Subcutaneous abdominal adipose tissue (tissue), 5 donors: ENCODE results near the gene ULK1.

Experiments used
- H3K27ac ChIP-seq: one replicate; pipeline ENCODE4 v1.7.0; 2013; ENCODE audit warnings: low read depth, mild to moderate bottlenecking, inconsistent platforms, low read length, moderate library complexity
- H3K27me3 ChIP-seq, 5 donors: one replicate each; pipeline ENCODE4 v1.7.0; 2013; ENCODE audit warnings: low read length in 5 of 5, inconsistent platforms in 1 of 5; ENCODE audit not compliant: control insufficient read depth in 5 of 5, insufficient read depth in 4 of 5
- H3K36me3 ChIP-seq, 5 donors: one replicate each; pipeline ENCODE4 v1.7.0; 2013; ENCODE audit warnings: low read length in 5 of 5; ENCODE audit not compliant: control insufficient read depth in 5 of 5, insufficient read depth in 5 of 5
- H3K4me1 ChIP-seq, 5 donors: one replicate each; pipeline ENCODE4 v1.7.0; 2013; ENCODE audit warnings: low read length in 5 of 5, mild to moderate bottlenecking in 3 of 5, moderate library complexity in 1 of 5; ENCODE audit not compliant: control insufficient read depth in 5 of 5, insufficient read depth in 5 of 5
- H3K4me3 ChIP-seq, 5 donors: one replicate each; pipeline ENCODE4 v1.7.0; 2013; ENCODE audit warnings: low read length in 5 of 5, low read depth in 1 of 5
- H3K9ac ChIP-seq, 5 donors: one replicate each; pipeline ENCODE4 v1.7.0; 2013; ENCODE audit warnings: low read length in 5 of 5, mild to moderate bottlenecking in 4 of 5, moderate library complexity in 3 of 5
- H3K9me3 ChIP-seq, 5 donors: one replicate each; pipeline ENCODE4 v1.7.0; 2013; ENCODE audit warnings: low read length in 5 of 5; ENCODE audit not compliant: control insufficient read depth in 5 of 5
- donor health status: healthy.
- donor health status: healthy.
- donor health status: healthy.
- donor health status: healthy.
- donor health status: healthy.

ULK1 gene

DNA sequence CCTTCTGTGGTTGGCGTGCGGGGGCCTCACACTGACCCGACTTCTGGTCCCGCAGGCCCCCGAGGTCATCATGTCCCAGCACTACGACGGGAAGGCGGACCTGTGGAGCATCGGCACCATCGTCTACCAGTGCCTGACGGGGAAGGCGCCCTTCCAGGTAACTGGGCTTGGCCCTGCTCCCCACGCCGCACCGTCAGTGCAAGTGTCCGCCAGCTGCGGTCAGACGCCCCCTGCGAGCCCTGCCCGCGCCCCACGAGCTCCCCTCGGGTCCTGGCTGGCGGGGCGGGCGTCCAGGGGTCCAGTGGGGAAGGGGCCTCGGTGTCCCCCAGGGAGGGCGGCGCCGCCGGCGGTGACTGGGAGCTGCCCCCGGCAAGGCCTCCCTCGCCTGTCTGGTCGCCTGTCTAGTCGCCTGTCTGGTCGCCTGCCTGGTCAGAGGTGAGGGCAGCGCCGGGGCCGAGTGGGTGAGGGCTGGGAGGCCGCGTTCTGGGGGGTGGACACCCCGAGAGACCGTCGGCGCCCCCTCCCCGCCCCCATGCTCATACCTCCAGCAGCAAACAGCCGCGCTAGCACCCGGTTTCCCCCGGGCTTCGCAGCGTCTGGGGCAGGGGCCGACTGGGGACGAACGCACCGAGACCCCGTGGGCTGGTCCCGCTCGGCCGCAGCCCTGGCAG is 14.8 kb downstream of the ULK1 start:
- peaks cover 0 to 21% (median 13%) of the 10 kb centered on the region in 5 donors for H3K4me1 ChIP-seq
- H3K36me3 ChIP-seq = peaks cover 0 to 77% (median 65%) of the 10 kb centered on the region in 5 donors
- H3K9me3 ChIP-seq = no peaks in the 10 kb centered on the region
- no peak overlapping the region for H3K9ac ChIP-seq
- no peak overlapping the region for H3K27ac ChIP-seq
- no peak overlapping the region for H3K4me3 ChIP-seq
- H3K27me3 ChIP-seq = no peaks in the 10 kb centered on the region

DNA sequence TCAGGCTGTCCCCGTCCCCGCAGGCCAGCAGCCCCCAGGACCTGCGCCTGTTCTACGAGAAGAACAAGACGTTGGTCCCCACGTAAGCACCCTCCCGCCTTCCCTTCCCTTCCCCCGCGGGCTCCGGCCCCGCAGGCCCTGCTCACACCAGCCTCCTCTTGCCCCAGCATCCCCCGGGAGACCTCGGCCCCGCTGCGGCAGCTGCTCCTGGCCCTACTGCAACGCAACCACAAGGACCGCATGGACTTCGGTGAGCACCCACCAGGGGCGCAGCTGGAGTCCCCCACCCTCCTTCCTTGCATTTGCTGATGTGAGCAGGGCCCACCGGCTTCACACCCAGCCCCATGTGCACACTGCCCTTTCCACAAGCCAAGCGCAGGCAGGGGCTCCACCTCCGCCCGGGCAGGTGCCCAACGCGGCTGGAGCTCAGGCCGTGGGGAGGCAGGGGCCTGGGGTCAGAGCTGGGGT is 15.4 kb downstream of the ULK1 start:
- H3K9ac ChIP-seq = no peak overlapping the region
- no peak overlapping the region for H3K27ac ChIP-seq
- H3K36me3 ChIP-seq = peaks cover 0 to 83% (median 70%) of the 10 kb centered on the region in 5 donors
- no peak overlapping the region for H3K4me3 ChIP-seq
- no peaks in the 10 kb centered on the region for H3K27me3 ChIP-seq
- no peaks in the 10 kb centered on the region for H3K9me3 ChIP-seq
- H3K4me1 ChIP-seq = peaks cover 0 to 16% (median 13%) of the 10 kb centered on the region in 5 donors

GRCh38 chr12:131910302-131911027 is 16.0 kb downstream of the ULK1 start:
- Histone ChIP-seq H3K27me3 (no peaks in the 10 kb centered on the region), H3K27ac (no peak overlapping the region), H3K4me1 (peaks cover 0 to 16% (median 13%) of the 10 kb centered on the region in 5 donors), H3K9ac (no peak overlapping the region), H3K4me3 (no peak overlapping the region), H3K9me3 (no peaks in the 10 kb centered on the region), H3K36me3 (peaks cover 0 to 89% (median 77%) of the 10 kb centered on the region in 5 donors)

DNA sequence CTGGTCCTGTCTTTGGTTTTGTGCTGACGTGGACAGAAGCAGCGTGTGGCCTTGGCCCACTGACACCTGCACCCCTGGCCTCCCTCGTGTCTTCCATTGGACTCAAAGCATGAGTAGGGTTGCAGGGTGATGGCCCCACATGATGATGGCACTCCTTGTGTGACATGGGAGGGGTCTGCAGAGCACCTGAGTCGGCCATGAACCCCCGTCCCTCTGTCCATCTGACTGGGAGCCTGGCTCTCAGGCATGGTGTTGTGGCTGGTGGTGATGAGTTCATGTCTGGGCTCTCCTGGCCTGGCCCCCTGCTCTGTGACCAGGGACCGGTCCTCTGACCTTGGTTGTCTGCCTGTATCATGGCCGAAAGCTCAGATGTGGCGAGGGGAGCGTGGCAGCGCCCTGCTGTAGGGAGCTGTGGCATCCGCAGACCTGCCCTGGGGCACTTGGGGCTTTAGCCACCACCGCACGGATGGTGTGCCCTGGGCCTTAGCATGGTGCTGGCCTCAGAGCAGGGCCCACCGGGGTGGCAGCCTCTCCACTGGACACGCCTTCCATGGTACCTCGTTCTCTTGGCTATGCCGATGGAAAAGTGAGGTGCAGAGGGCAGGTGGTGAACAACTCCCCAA is 16.7 kb downstream of the ULK1 start:
- Histone ChIP-seq H3K9me3 (no peaks in the 10 kb centered on the region), H3K36me3 (peaks cover 0 to 96% (median 84%) of the 10 kb centered on the region in 5 donors), H3K27me3 (no peaks in the 10 kb centered on the region), H3K27ac (no peak overlapping the region), H3K4me1 (peaks cover 0 to 16% (median 13%) of the 10 kb centered on the region in 5 donors), H3K4me3 (no peak overlapping the region), H3K9ac (no peak overlapping the region)

GRCh38 chr12:131911851-131912477 is 17.5 kb downstream of the ULK1 start:
- Histone ChIP-seq H3K9me3 (no peaks in the 10 kb centered on the region), H3K36me3 (peaks cover 0 to 96% (median 88%) of the 10 kb centered on the region in 5 donors), H3K4me3 (no peak overlapping the region), H3K27ac (no peak overlapping the region), H3K27me3 (no peaks in the 10 kb centered on the region), H3K4me1 (peaks cover 0 to 16% (median 13%) of the 10 kb centered on the region in 5 donors), H3K9ac (no peak overlapping the region)

GRCh38 chr12:131912518-131913274 is 18.3 kb downstream of the ULK1 start:
- Histone ChIP-seq H3K9me3 (no peaks in the 10 kb centered on the region), H3K4me1 (peaks cover 0 to 16% (median 13%) of the 10 kb centered on the region in 5 donors), H3K27me3 (no peaks in the 10 kb centered on the region), H3K36me3 (peaks cover 0 to 95% (median 87%) of the 10 kb centered on the region in 5 donors), H3K27ac (no peak overlapping the region), H3K9ac (no peak overlapping the region), H3K4me3 (no peak overlapping the region)

DNA sequence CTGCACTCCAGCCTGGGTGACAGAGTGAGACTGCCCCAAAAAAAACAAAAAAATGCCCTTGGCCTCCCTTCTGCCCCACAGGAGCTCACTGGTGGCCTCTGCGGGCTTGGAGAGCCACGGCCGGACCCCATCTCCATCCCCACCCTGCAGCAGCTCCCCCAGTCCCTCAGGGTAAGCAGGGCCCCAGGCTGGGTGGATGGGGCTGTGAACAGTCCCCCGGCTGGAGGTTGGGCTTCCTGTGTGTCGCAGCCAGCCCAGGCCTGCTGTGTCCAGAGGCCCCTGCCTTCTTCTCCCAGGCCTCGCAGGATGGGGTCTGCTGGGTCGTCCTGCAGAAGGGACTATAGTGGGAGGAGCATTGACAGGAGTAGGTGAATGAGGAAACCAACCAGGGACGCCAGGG is 19.2 kb downstream of the ULK1 start:
- Histone ChIP-seq H3K4me1 (peaks cover 0 to 16% (median 13%) of the 10 kb centered on the region in 5 donors), H3K9me3 (no peaks in the 10 kb centered on the region), H3K4me3 (no peak overlapping the region), H3K27me3 (no peaks in the 10 kb centered on the region), H3K36me3 (peaks cover 0 to 94% (median 90%) of the 10 kb centered on the region in 5 donors), H3K27ac (no peak overlapping the region), H3K9ac (no peak overlapping the region)

DNA sequence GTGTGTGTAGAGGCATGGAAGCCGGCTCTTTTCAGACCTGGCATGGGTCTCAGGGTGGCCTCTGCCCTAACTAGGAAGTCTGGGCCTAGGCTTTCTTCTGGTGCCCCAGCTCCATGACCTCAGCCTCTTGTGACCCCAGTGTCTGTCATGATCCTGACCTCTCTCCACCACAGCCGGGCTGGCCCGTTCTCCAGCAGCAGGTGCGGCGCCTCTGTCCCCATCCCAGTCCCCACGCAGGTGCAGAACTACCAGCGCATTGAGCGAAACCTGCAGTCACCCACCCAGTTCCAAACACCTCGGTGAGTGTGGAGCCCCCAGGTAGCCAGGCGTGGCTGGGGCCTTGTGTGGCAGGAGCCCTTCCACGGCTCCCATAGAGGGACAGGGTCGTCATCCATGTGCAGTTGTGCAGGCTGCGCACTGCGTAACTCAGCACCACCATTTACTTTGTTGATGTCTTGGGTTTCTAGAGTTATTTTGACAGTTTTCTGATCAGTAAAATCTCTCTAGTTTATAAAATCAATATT is 19.8 kb downstream of the ULK1 start:
- Histone ChIP-seq H3K9ac (no peak overlapping the region), H3K27me3 (no peaks in the 10 kb centered on the region), H3K27ac (no peak overlapping the region), H3K36me3 (peaks cover 0 to 92% (median 88%) of the 10 kb centered on the region in 5 donors), H3K4me1 (peaks cover 0 to 16% (median 13%) of the 10 kb centered on the region in 5 donors), H3K4me3 (no peak overlapping the region), H3K9me3 (no peaks in the 10 kb centered on the region)

DNA sequence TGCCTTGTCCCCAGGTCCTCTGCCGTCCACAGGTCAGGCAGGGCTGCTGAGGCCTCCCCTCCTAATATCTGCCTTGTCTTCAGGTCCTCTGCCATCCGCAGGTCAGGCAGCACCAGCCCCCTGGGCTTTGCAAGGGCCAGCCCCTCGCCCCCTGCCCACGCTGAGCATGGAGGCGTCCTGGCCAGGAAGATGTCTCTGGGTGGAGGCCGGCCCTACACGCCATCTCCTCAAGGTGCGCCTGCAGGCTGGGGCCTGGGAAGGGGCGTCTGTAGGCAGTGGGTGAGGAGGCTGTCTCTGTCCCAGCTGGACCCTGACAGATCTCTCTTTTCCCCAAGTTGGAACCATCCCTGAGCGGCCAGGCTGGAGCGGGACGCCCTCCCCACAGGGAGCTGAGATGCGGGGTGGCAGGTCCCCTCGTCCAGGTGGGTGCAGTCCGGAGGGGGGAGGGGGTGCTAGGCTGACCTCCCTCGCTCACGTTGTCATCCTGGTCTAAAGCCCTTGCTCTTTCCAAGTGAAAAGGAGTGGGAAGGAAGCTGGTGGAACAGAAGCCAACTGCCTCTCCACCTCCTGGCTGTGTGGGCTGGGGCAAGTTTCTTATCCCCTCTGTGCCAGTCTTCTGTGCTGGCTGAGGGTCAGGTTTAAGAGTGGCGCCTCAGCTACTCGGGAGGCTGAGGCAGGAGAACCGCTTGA is 20.7 kb downstream of the ULK1 start:
- Histone ChIP-seq H3K27ac (no peak overlapping the region), H3K36me3 (peaks cover 0 to 92% (median 89%) of the 10 kb centered on the region in 5 donors), H3K4me3 (no peak overlapping the region), H3K27me3 (no peaks in the 10 kb centered on the region), H3K9me3 (no peaks in the 10 kb centered on the region), H3K4me1 (peaks cover 0 to 16% (median 13%) of the 10 kb centered on the region in 5 donors), H3K9ac (no peak overlapping the region)
